Upper lobe of left lung (tissue), 6 donors: ENCODE data around the gene C10orf143. TPM values are rescaled to one million over a fixed set of nuclear protein-coding genes. Genes with fewer than 3 reads are reported as not detected.
A peak's percentile ranks its signal among the peaks of the same experiment; 100 is the strongest.

Experiments
- ATAC-seq, 2 donors: fragments of 200-7000 bp; cut with Tn5 transposase; one replicate each; pipeline ENCODE4 v1.9.1; 2022; ENCODE audit warnings: mild to moderate bottlenecking in 2 of 2, moderate library complexity in 2 of 2; ENCODE audit not compliant: low FRiP score in 2 of 2
- DNase-seq, 2 donors: peaks; one replicate each; pipeline ENCODE4 v3.0.0-alpha.2; 2019 to 2020
- H3K27ac ChIP-seq, 4 donors: fragments of 200-600 bp; sonication (generic); one replicate each; pipeline ENCODE4 v1.5.1; 2016 to 2019
- H3K27me3 ChIP-seq, 4 donors: fragments of 200-600 bp; sonication (generic); one replicate each; pipeline ENCODE4 v1.5.1; 2017 to 2019
- H3K36me3 ChIP-seq, 4 donors: fragments of 200-600 bp; sonication (generic); one replicate each; pipeline ENCODE4 v1.5.1; 2016 to 2019
- H3K4me1 ChIP-seq, 4 donors: fragments of 200-600 bp; sonication (generic); one replicate each; pipeline ENCODE4 v1.5.1; 2018 to 2019
- H3K4me3 ChIP-seq, 4 donors: fragments of 200-600 bp; sonication (generic); one replicate each; pipeline ENCODE4 v1.5.1; 2017 to 2019; ENCODE audit warnings: mild to moderate bottlenecking in 2 of 4, moderate library complexity in 1 of 4
- H3K9me3 ChIP-seq, 4 donors: fragments of 200-600 bp; sonication (generic); one replicate each; pipeline ENCODE4 v1.5.1; 2018 to 2019
- EP300 ChIP-seq, 4 donors: sonication (generic); formaldehyde crosslinking; IDR thresholded peaks; one replicate each; pipeline ENCODE4 v1.5.1; 2017; ENCODE audit warnings: antibody characterized with exemption in 4 of 4, control low read depth in 2 of 4
- POLR2A ChIP-seq, 4 donors: fragments of 450-650 bp; IDR thresholded peaks; one replicate each; pipeline ENCODE4 v1.5.1; 2016 to 2017; ENCODE audit warnings: antibody characterized with exemption in 4 of 4, mild to moderate bottlenecking in 2 of 4
- POLR2AphosphoS5 ChIP-seq, 2 donors: sonication (generic); formaldehyde crosslinking; IDR thresholded peaks; one replicate each; pipeline ENCODE4 v1.5.1; 2017; ENCODE audit warnings: antibody characterized with exemption in 2 of 2
- WGBS, 2 donors: methylation state at CpG; one replicate each; pipeline ENCODE4 v1.1.5; 2017 to 2018; 5-methylcytosine and 5-hydroxymethylcytosine counted together
- total RNA-seq, 6 donors: library from RNA; depleted of rRNA in 4 of 6; stranded (reverse); fragments of >200 nt in 4 of 6; gene quantifications; one replicate each; pipeline versions ENCODE4 v1.1.0 to v1.2.1, GENCODE V29; 2016 to 2021
- TF ChIP-seq, protein P1 (sequence below), 6 experiments: fragments of 450-650 bp in 4 of 6; fragments of 200-600 bp in 2 of 6; sonication (generic) in 2 of 6; IDR thresholded peaks; one replicate each; pipeline ENCODE4 v1.5.1; 2016 to 2019; ENCODE audit warnings: antibody characterized with exemption in 6 of 6
- donor health status: DM: no; HTN: no; CAD: no; lungs with moderate emphysema.
- donor health status: DM: no; HTN: yes; CAD: no; lungs with severe emphysema.

The C10orf143 gene
- 1 to 10 TPM in 4 of 6 donors, under 1 TPM in 1, not detected in 1; 0.55 to 6.0 (median 4.4) TPM for total RNA-seq

DNA sequence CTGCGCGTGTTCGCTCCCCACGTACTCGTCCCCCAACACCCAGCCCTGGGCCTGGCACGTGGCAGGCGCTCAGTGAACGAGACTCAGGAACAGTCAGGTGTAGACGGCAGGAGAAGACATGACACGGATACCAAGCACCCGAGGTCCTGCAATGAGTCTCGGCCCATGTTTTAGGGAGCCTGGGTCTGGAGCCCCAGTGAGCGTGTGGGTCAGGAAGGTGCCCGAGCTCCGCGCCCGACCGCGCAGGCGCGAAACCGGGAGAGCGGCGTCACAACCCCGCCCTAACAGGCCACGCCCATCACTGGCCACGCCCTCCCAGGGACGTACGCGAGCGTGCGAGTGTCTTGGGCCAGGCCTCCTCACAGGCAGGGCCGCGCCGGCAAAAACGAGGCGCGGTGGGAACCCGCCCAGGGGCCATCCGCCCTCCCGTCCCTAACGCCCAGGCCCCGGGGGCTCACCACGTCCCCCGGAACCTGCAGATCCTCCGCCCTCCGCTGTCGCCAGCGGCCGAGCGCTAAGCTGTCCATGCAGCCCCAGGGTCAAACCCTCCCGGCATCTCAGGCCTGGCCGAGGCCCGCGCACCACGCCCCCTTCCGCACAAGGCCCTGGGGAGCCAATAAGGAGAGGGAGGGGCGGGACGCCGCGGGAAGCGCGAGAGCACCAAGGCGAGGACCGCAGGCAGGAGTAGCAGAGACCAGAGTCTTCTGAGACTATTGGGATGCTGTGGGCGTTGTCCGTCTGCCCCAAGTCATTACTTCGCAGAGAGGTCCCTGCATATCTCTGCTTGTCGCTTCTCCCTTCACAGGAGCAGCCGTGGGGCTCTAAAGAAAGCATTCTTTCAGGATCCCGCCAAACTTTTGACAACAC lies at the start of gene C10orf143:
Gene C10orf143 (minus strand): TSS at position 585 of the 867 bp plus-strand sequence. CDS start 58 bp downstream, at position 527.
- peak within 1 kb of the TSS; percentile 54 to 77 (median 72) for H3K4me3 ChIP-seq
- H3K27ac ChIP-seq, result peak within 1 kb of the TSS; percentile 87 to 94 (median 93)
- H3K4me1 ChIP-seq, result peaks cover 10 to 26% (median 19%) of the 10 kb centered on the region in 4 donors
- peaks cover 0 to 5% (median 0%) of the 10 kb centered on the region in 4 donors for H3K36me3 ChIP-seq
- DNase-seq (peak; percentile 98 to 100), ATAC-seq (peak; percentile 97 to 99)
- 0 to 1% methylated on average over 10 to 61 of the region's 71 CpGs for WGBS, 2 donors
- no peaks in the 10 kb centered on the region for H3K9me3 ChIP-seq
- H3K27me3 ChIP-seq, result no peaks in the 10 kb centered on the region
- no peak for TF ChIP-seq EP300 (IDR thresholded peaks at IDR 0.05)
- TF ChIP-seq, protein P1, sequence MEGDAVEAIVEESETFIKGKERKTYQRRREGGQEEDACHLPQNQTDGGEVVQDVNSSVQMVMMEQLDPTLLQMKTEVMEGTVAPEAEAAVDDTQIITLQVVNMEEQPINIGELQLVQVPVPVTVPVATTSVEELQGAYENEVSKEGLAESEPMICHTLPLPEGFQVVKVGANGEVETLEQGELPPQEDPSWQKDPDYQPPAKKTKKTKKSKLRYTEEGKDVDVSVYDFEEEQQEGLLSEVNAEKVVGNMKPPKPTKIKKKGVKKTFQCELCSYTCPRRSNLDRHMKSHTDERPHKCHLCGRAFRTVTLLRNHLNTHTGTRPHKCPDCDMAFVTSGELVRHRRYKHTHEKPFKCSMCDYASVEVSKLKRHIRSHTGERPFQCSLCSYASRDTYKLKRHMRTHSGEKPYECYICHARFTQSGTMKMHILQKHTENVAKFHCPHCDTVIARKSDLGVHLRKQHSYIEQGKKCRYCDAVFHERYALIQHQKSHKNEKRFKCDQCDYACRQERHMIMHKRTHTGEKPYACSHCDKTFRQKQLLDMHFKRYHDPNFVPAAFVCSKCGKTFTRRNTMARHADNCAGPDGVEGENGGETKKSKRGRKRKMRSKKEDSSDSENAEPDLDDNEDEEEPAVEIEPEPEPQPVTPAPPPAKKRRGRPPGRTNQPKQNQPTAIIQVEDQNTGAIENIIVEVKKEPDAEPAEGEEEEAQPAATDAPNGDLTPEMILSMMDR (IDR thresholded peaks at IDR 0.05), result no peak
- peak in 2 of 4 donors; percentile 69 to 91 for TF ChIP-seq POLR2A (IDR thresholded peaks at IDR 0.05)
- peak; percentile 63 to 69 for TF ChIP-seq POLR2AphosphoS5 (IDR thresholded peaks at IDR 0.05)

DNA sequence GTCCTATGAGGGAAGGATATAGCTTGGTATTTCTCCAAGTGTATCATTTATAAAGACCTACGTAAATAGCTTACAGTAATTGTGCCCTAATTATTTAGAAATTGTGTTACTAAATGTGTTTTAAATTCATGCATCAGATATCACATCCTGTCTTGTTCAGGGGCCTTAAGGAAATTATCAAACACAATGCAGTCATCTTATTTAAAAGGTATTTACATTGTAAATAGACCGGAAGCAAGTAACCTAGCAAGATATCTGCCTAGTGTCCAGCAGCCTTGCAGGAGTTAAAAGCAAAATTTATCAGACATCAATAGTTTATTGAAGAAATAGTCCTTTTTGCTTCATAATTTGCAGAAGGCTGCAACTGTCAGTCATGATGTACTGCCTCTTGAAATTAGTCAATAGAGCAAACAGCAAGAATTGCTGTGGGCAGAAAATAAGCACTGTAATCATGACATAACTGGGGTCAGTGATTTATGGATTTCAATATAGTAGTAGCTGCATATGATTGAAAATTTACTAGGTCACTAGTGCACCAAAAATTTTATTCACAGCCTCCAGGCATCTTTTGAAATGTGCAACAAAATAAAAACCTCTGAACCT lies 48.7 kb upstream of the C10orf143 start:
- Histone ChIP-seq H3K4me3 (no peak overlapping the region), H3K9me3 (no peaks in the 10 kb centered on the region), H3K4me1 (no peaks in the 10 kb centered on the region), H3K27me3 (no peaks in the 10 kb centered on the region), H3K36me3 (peaks cover 4 to 39% (median 27%) of the 10 kb centered on the region in 4 donors), H3K27ac (no peak overlapping the region)
- WGBS, 2 donors, result 60 to 67% methylated on average over 2 of the region's 2 CpGs
- no peak for DNase-seq
- no peak for ATAC-seq
- TF ChIP-seq POLR2AphosphoS5 (IDR thresholded peaks at IDR 0.05), result no peak
- no peak for TF ChIP-seq EP300 (IDR thresholded peaks at IDR 0.05)
- no peak for TF ChIP-seq POLR2A (IDR thresholded peaks at IDR 0.05)
- TF ChIP-seq, protein P1 (IDR thresholded peaks at IDR 0.05), result no peak

DNA sequence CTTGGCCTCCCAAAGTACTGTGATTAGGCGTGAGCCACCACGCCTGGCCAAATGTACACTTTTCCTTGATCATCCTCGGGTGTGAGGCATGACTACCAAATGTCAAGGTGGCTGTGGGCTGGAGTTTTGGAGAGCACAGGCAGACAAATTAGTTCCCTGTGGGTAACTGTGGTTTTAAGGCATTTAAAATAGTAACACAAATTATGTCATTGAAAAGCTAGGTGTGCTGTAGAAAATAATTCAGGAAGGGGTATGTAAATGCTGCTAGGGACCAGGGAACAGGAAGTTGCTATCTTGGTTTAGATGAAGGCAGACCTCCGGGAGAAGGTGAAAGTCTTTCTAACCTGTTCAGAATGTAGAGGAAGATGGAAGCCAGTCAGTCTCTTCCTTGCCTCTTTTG lies 35.4 kb upstream of the C10orf143 start:
- H3K36me3 ChIP-seq, result peaks cover 4 to 31% (median 14%) of the 10 kb centered on the region in 4 donors
- 95 to 96% methylated on average over 4 of the region's 4 CpGs for WGBS, 2 donors
- DNase-seq (no peak), ATAC-seq (no peak)
- H3K9me3 ChIP-seq, result no peaks in the 10 kb centered on the region
- no peak overlapping the region for H3K4me3 ChIP-seq
- TF ChIP-seq POLR2AphosphoS5 (IDR thresholded peaks at IDR 0.05) (no peak), EP300 (IDR thresholded peaks at IDR 0.05) (no peak), POLR2A (IDR thresholded peaks at IDR 0.05) (no peak)
- TF ChIP-seq, protein P1 (IDR thresholded peaks at IDR 0.05), result no peak
- peaks cover 0 to 12% (median under 1%) of the 10 kb centered on the region in 4 donors for H3K4me1 ChIP-seq
- H3K27me3 ChIP-seq, result no peaks in the 10 kb centered on the region
- H3K27ac ChIP-seq, result no peak overlapping the region

DNA sequence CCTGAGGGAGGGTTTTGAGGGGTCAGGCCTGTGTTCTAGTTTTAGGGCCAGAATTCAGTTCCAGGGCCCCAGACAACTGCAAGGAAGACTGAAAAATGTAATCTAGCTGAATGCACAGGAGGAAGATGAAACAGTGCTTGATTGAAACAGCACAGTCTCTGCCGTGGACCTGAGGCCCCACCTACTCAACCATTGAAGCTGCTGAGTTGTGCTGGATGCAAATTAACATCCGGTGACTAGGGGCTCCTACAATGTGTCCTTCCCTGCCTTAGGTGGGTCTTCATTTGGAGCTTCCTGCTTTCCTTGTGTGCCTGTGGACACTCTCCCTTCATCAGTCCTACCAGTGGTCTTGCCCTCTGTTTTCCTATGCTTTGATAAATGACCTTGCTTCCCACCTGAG lies 31.2 kb upstream of the C10orf143 start:
- H3K4me1 ChIP-seq, result peaks cover 25 to 50% (median 29%) of the 10 kb centered on the region in 4 donors

More for the DNA sequence above, 31.2 kb upstream of the C10orf143 start:
- WGBS, 2 donors, result 33 to 63% methylated on average over 2 of the region's 2 CpGs
- ATAC-seq (no peak), DNase-seq (no peak)
- H3K4me3 ChIP-seq, result no peak overlapping the region
- no peak overlapping the region for H3K27ac ChIP-seq
- no peaks in the 10 kb centered on the region for H3K9me3 ChIP-seq
- H3K36me3 ChIP-seq, result peaks cover 4 to 18% (median 11%) of the 10 kb centered on the region in 4 donors
- TF ChIP-seq POLR2A (IDR thresholded peaks at IDR 0.05) (no peak), POLR2AphosphoS5 (IDR thresholded peaks at IDR 0.05) (no peak), EP300 (IDR thresholded peaks at IDR 0.05) (no peak)
- TF ChIP-seq, protein P1 (IDR thresholded peaks at IDR 0.05), result no peak
- no peaks in the 10 kb centered on the region for H3K27me3 ChIP-seq
